OCI-LY3 (cell line): ENCODE results near the gene TRIM51.
"Not testable (repeated sequence)": the region's sequence is repeated elsewhere in the genome, so short reads cannot be mapped to it uniquely, and the experiment has no call there.

Source experiments
- H2AFZ ChIP-seq: fragments of 200-600, 300-600 bp; shearing (Covaris generic); 2 replicates; pipeline ENCODE4 v1.6.0; 2014; ENCODE audit warnings: antibody characterized with exemption, low read depth, low read length
- H3K27ac ChIP-seq: fragments of 200-600, 300-600 bp; sonication (generic); 2 replicates; pipeline ENCODE4 v1.5.1; 2014; ENCODE audit warnings: mild to moderate bottlenecking, low read length, moderate library complexity, mixed read lengths
- H3K27me3 ChIP-seq: fragments of 200-600, 300-600 bp; sonication (generic); 2 replicates; pipeline ENCODE4 v1.6.1; 2014; ENCODE audit warnings: low read depth, low read length, mixed read lengths
- H3K36me3 ChIP-seq: fragments of 200-600, 300-600 bp; sonication (generic); replicated peaks from 2 replicates; pipeline ENCODE3; 2014; ENCODE audit warnings: low read depth, low read length, mixed read lengths
- H3K4me1 ChIP-seq: fragments of 300-600, 200-600 bp; sonication (generic); 2 replicates; pipeline ENCODE4 v1.6.1; 2014; ENCODE audit warnings: low read length, mixed read lengths
- H3K4me2 ChIP-seq: fragments of 200-600, 300-600 bp; sonication (generic); 2 replicates; pipeline ENCODE4 v1.6.1; 2014; ENCODE audit warnings: low read length, mixed read lengths
- H3K4me3 ChIP-seq: fragments of 300-600, 200-600 bp; sonication (generic); 2 replicates; pipeline ENCODE4 v1.5.1; 2014; ENCODE audit warnings: antibody characterized with exemption, mild to moderate bottlenecking, low read length, moderate library complexity
- H3K79me2 ChIP-seq: fragments of 300-600, 200-600 bp; shearing (Covaris generic); 2 replicates; pipeline ENCODE4 v1.6.1; 2014; ENCODE audit warnings: mild to moderate bottlenecking, low read length, mixed read lengths
- H3K9ac ChIP-seq: fragments of 300-600, 200-600 bp; shearing (Covaris generic); 2 replicates; pipeline ENCODE4 v1.6.0; 2014; ENCODE audit warnings: mild to moderate bottlenecking, low read length, moderate library complexity
- H3K9me3 ChIP-seq: fragments of 200-600, 300-600 bp; shearing (Covaris generic); 2 replicates; pipeline ENCODE4 v1.6.1; 2014; ENCODE audit warnings: low read length, mixed read lengths; ENCODE audit not compliant: insufficient read depth
- H4K20me1 ChIP-seq: fragments of 200-600, 300-600 bp; sonication (generic); 2 replicates; pipeline ENCODE4 v1.6.1; 2016; ENCODE audit warnings: low read length, mixed read lengths; ENCODE audit not compliant: insufficient read depth
- CTCF ChIP-seq: fragments of 200-600, 300-600 bp; sonication (generic); IDR thresholded peaks from 2 replicates; pipeline ENCODE4 v1.5.1; 2014; ENCODE audit warnings: antibody characterized with exemption, low read length, low read depth
- EZH2phosphoT487 ChIP-seq: fragments of 200-600 bp; shearing (Covaris generic); IDR thresholded peaks from 2 replicates; pipeline ENCODE4 v1.6.1; 2018; ENCODE audit warnings: antibody characterized with exemption, mixed run types, low read depth

Gene TRIM51

GRCh38 chr11:55882997-55883396 lies at the start of gene TRIM51:
Gene TRIM51 (plus strand): TSS chr11:55883297. CDS start chr11:55885429, 2,132 bp downstream.
- not testable (repeated sequence) for H3K36me3 ChIP-seq, H3K79me2 ChIP-seq, H3K9ac ChIP-seq, H3K4me2 ChIP-seq, H3K27ac ChIP-seq, H4K20me1 ChIP-seq, H3K9me3 ChIP-seq, H3K4me3 ChIP-seq, H3K27me3 ChIP-seq, H2AFZ ChIP-seq
- H3K4me1 ChIP-seq: peaks cover 16% of the 10 kb centered on the region

- H3K27me3 ChIP-seq: no peaks in the 10 kb centered on the region
- no peaks in the 10 kb centered on the region for H4K20me1 ChIP-seq
- peaks cover 6% of the 10 kb centered on the region; the same call in 1 of the 2 replicates for H3K9me3 ChIP-seq
- no peak within 1 kb of the TSS for H2AFZ ChIP-seq
- H3K4me3 ChIP-seq: no peak within 1 kb of the TSS
- H3K79me2 ChIP-seq: no peaks in the 10 kb centered on the region
- H3K9ac ChIP-seq: no peak within 1 kb of the TSS
- H3K4me2 ChIP-seq: no peak within 1 kb of the TSS
- no peaks in the 10 kb centered on the region for H3K4me1 ChIP-seq
- H3K27ac ChIP-seq: no peak within 1 kb of the TSS
- TF ChIP-seq EZH2phosphoT487 (no peak), CTCF (no peak)
- no peaks in the 10 kb centered on the region for H3K36me3 ChIP-seq
Measured at GRCh38 chr11:55838452-55838851, 44.6 kb upstream of the TRIM51 start, which contains the start of gene OR5D16. Gene OR5D16 (plus strand): TSS chr11:55838752. CDS start chr11:55838752, 0 bp downstream.

GRCh38 chr11:55847453-55847852 lies 35.6 kb upstream of the TRIM51 start:
- no peak overlapping the region for H2AFZ ChIP-seq
- H3K27me3 ChIP-seq: no peaks in the 10 kb centered on the region
- TF ChIP-seq CTCF (no peak), EZH2phosphoT487 (no peak)
- no peak overlapping the region for H3K4me3 ChIP-seq
- H3K4me1 ChIP-seq: peaks cover 7% of the 10 kb centered on the region
- no peak overlapping the region for H3K4me2 ChIP-seq
- no peaks in the 10 kb centered on the region for H3K79me2 ChIP-seq
- no peaks in the 10 kb centered on the region for H3K36me3 ChIP-seq
- no peak overlapping the region for H3K9ac ChIP-seq
- 0 out of 2 replicates have a peak, but pooled peaks cover 3% of the 10 kb centered on the region for H3K9me3 ChIP-seq
- H3K27ac ChIP-seq: no peak overlapping the region
- no peaks in the 10 kb centered on the region for H4K20me1 ChIP-seq

- no peak overlapping the region for H2AFZ ChIP-seq
- 0 out of 2 replicates have a peak, but pooled peaks cover 3% of the 10 kb centered on the region for H3K9me3 ChIP-seq
- H3K9ac ChIP-seq: no peak overlapping the region
- H3K4me1 ChIP-seq: peaks cover 7% of the 10 kb centered on the region
- no peaks in the 10 kb centered on the region for H3K36me3 ChIP-seq
- H3K4me3 ChIP-seq: no peak overlapping the region
- H3K79me2 ChIP-seq: no peaks in the 10 kb centered on the region
- no peak for TF ChIP-seq EZH2phosphoT487
- no peak for TF ChIP-seq CTCF
- no peak overlapping the region for H3K27ac ChIP-seq
- no peaks in the 10 kb centered on the region for H3K27me3 ChIP-seq
- no peaks in the 10 kb centered on the region for H4K20me1 ChIP-seq
- H3K4me2 ChIP-seq: no peak overlapping the region
Measured at GRCh38 chr11:55849037-55849436, 34.1 kb upstream of the TRIM51 start.

- Histone ChIP-seq H3K36me3 (peaks cover 4% of the 10 kb centered on the region), H3K79me2 (no peaks in the 10 kb centered on the region), H3K27ac (no peak overlapping the region), H4K20me1 (no peaks in the 10 kb centered on the region), H3K9me3 (no peaks in the 10 kb centered on the region), H3K4me1 (peaks cover 23% of the 10 kb centered on the region), H3K9ac (no peak overlapping the region), H3K4me2 (no peak overlapping the region), H2AFZ (no peak overlapping the region), H3K27me3 (no peaks in the 10 kb centered on the region), H3K4me3 (no peak overlapping the region)
- no peak for TF ChIP-seq EZH2phosphoT487
- TF ChIP-seq CTCF: no peak
Measured at GRCh38 chr11:55852141-55852540, 31.0 kb upstream of the TRIM51 start.
